ENCODE data around the gene FAIM2.

The FAIM2 gene

DNA sequence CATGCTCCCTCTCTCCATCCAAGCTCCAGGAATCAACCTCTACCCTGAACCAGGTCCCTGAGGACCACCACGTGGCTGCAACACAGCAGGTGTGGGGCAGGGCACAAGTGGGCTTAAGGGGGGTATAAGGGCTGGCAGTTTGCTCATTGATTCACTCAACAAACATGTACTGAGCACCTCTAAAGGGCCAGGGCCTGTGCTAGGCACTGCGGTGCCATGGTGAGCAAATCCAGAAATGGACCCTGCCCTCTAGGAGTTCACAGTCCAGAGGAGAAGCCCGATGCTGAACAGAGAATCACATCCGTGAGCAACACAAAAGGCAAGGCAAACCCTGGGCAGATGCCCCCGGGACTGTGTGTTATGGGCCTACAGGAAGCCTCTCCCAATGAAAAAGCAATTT lies 40.3 kb upstream of the FAIM2 start:
- no peak overlapping the region for H3K4me3 ChIP-seq (ENCODE audit: control insufficient read depth in 1 of 7, extremely low read depth in 1 of 7, insufficient read depth in 4 of 7, low read depth in 2 of 7, low read length in 6 of 7)
- H3K36me3 ChIP-seq (ENCODE audit: control insufficient read depth in 4 of 4, insufficient read depth in 4 of 4, low read length in 3 of 4): no peaks in the 10 kb centered on the region
- H3K9me3 ChIP-seq (ENCODE audit: control extremely low read depth in 1 of 5, control insufficient read depth in 4 of 5, insufficient read depth in 2 of 5, low read depth in 1 of 5, low read length in 4 of 5): no peaks in the 10 kb centered on the region
- WGBS (ENCODE audit: insufficient coverage): 87% methylated on average over 4 of the region's 5 CpGs
- ChIA-PET POLR2A (no interaction called here), CTCF (interaction anchor here (0.7 to 2.5 kb wide), 5 partner anchors 15 to 77 kb away, joined by 3 to 9 read pairs (median 4); no protein-coding TSS in a partner anchor)
- no peak for DNase-seq
- peaks cover 2 to 6% (median 3%) of the 10 kb centered on the region in 4 experiments for H3K4me1 ChIP-seq (ENCODE audit: control extremely low read depth in 1 of 4, control insufficient read depth in 4 of 4, insufficient read depth in 4 of 4, low read length in 3 of 4)
- no peak overlapping the region for H3K27ac ChIP-seq (ENCODE audit: insufficient read depth in 1 of 2, low read depth in 1 of 2, low read length in 2 of 2, poor library complexity in 1 of 2, severe bottlenecking in 2 of 2)
- peaks cover 0 to 49% (median 20%) of the 10 kb centered on the region in 5 experiments for H3K27me3 ChIP-seq (replicated peaks in 2 of 5; ENCODE audit: control insufficient read depth in 4 of 5, insufficient read depth in 5 of 5, low read length in 4 of 5)

DNA sequence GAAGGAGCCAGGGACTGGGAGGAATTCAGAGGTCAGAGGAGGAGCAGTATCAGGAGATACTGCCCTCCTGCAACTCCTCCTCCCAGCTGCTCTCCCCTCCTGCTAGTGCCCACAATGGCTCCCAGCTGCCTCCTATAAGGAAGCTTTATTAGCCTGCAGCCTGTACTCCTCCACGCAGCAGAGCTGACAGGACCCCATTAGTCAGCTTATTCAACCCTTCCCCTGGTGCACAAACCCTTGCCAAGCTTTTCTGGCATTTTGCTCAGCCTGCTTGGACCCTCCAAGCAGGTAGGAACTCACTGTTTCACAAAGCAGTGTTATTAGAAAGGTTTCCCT lies 39.9 kb upstream of the FAIM2 start:
- Histone ChIP-seq H3K27ac (ENCODE audit: insufficient read depth in 1 of 2, low read depth in 1 of 2, low read length in 2 of 2, poor library complexity in 1 of 2, severe bottlenecking in 2 of 2) (no peak overlapping the region), H3K4me3 (ENCODE audit: control insufficient read depth in 1 of 7, extremely low read depth in 1 of 7, insufficient read depth in 4 of 7, low read depth in 2 of 7, low read length in 6 of 7) (no peak overlapping the region), H3K9me3 (ENCODE audit: control extremely low read depth in 1 of 5, control insufficient read depth in 4 of 5, insufficient read depth in 2 of 5, low read depth in 1 of 5, low read length in 4 of 5) (no peaks in the 10 kb centered on the region), H3K4me1 (ENCODE audit: control extremely low read depth in 1 of 4, control insufficient read depth in 4 of 4, insufficient read depth in 4 of 4, low read length in 3 of 4) (peaks cover 2 to 6% (median 3%) of the 10 kb centered on the region in 4 experiments), H3K27me3 (replicated peaks in 2 of 5; ENCODE audit: control insufficient read depth in 4 of 5, insufficient read depth in 5 of 5, low read length in 4 of 5) (peaks cover 0 to 45% (median 17%) of the 10 kb centered on the region in 5 experiments), H3K36me3 (ENCODE audit: control insufficient read depth in 4 of 4, insufficient read depth in 4 of 4, low read length in 3 of 4) (no peaks in the 10 kb centered on the region)
- WGBS (ENCODE audit: insufficient coverage): 100% methylated on average over 1 of the region's 1 CpG
- ChIA-PET CTCF (interaction anchor here (0.7 to 2.5 kb wide), 7 partner anchors 12 to 77 kb away, joined by 3 to 9 read pairs (median 4); no protein-coding TSS in a partner anchor), POLR2A (no interaction called here)
- no peak for DNase-seq

DNA sequence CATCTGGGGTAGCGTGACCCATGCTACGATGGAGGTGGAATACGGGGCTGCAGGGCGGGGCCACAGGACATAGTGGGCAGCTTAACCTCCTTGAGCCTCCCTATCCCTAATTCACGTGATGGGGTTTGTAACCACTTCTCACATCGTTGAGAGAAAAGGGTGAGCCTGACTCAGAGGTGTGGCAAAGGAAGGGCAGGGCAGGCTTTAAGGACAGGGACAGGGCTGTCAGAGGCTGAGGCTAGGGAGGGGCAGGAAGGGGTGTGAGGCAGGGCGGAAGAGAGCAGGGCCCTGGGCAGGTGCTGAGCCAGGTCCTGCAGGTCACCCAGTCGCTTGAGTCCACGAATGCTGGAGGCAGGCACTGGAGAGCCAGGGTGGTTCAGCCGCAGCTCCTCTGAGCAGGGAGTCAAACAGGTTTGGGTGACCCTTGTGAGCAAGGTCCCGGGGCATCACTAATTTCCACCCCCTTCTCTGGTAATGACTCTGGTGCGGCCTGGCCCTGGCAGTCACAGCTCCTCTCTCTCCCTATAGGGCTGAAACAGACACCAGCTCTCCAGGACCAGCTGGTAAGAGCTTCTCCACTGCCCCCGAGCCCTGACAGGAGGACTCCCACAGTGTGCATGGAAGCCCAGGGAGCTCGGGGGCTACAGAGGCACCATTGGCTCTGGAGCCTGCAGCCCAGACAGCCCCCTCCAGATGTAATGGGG lies 39.4 kb upstream of the FAIM2 start:
- 91% methylated on average over 14 of the region's 14 CpGs for WGBS (ENCODE audit: insufficient coverage)
- no peak overlapping the region for H3K27ac ChIP-seq (ENCODE audit: insufficient read depth in 1 of 2, low read depth in 1 of 2, low read length in 2 of 2, poor library complexity in 1 of 2, severe bottlenecking in 2 of 2)

GRCh38 chr12:49942512-49942893 lies 38.8 kb upstream of the FAIM2 start:
- Histone ChIP-seq H3K4me3 (ENCODE audit: control insufficient read depth in 1 of 7, extremely low read depth in 1 of 7, insufficient read depth in 4 of 7, low read depth in 2 of 7, low read length in 6 of 7) (no peak overlapping the region), H3K9me3 (ENCODE audit: control extremely low read depth in 1 of 5, control insufficient read depth in 4 of 5, insufficient read depth in 2 of 5, low read depth in 1 of 5, low read length in 4 of 5) (no peaks in the 10 kb centered on the region), H3K27ac (ENCODE audit: insufficient read depth in 1 of 2, low read depth in 1 of 2, low read length in 2 of 2, poor library complexity in 1 of 2, severe bottlenecking in 2 of 2) (no peak overlapping the region), H3K27me3 (replicated peaks in 2 of 5; ENCODE audit: control insufficient read depth in 4 of 5, insufficient read depth in 5 of 5, low read length in 4 of 5) (peaks cover 0 to 34% (median 13%) of the 10 kb centered on the region in 5 experiments), H3K36me3 (ENCODE audit: control insufficient read depth in 4 of 4, insufficient read depth in 4 of 4, low read length in 3 of 4) (no peaks in the 10 kb centered on the region), H3K4me1 (ENCODE audit: control extremely low read depth in 1 of 4, control insufficient read depth in 4 of 4, insufficient read depth in 4 of 4, low read length in 3 of 4) (peaks cover 2 to 6% (median 3%) of the 10 kb centered on the region in 4 experiments)
- ChIA-PET CTCF (interaction anchor here (0.8 to 2.5 kb wide), 7 partner anchors 10 to 76 kb away, joined by 3 to 9 read pairs (median 4); partner anchors contain the start of gene AQP5), POLR2A (no interaction called here)
- 100% methylated on average over 3 of the region's 3 CpGs for WGBS (ENCODE audit: insufficient coverage)
- DNase-seq: no peak

More for the DNA sequence above, 39.4 kb upstream of the FAIM2 start:
- Histone ChIP-seq H3K4me3 (ENCODE audit: control insufficient read depth in 1 of 7, extremely low read depth in 1 of 7, insufficient read depth in 4 of 7, low read depth in 2 of 7, low read length in 6 of 7) (no peak overlapping the region), H3K4me1 (ENCODE audit: control extremely low read depth in 1 of 4, control insufficient read depth in 4 of 4, insufficient read depth in 4 of 4, low read length in 3 of 4) (peaks cover 2 to 6% (median 3%) of the 10 kb centered on the region in 4 experiments), H3K36me3 (ENCODE audit: control insufficient read depth in 4 of 4, insufficient read depth in 4 of 4, low read length in 3 of 4) (no peaks in the 10 kb centered on the region), H3K9me3 (ENCODE audit: control extremely low read depth in 1 of 5, control insufficient read depth in 4 of 5, insufficient read depth in 2 of 5, low read depth in 1 of 5, low read length in 4 of 5) (no peaks in the 10 kb centered on the region), H3K27me3 (replicated peaks in 2 of 5; ENCODE audit: control insufficient read depth in 4 of 5, insufficient read depth in 5 of 5, low read length in 4 of 5) (peaks cover 0 to 40% (median 16%) of the 10 kb centered on the region in 5 experiments)
- POLR2A ChIA-PET: no interaction called here
- CTCF ChIA-PET: interaction anchor here (0.7 to 2.5 kb wide), 10 partner anchors 11 to 76 kb away, joined by 3 to 9 read pairs (median 4); partner anchors contain the start of gene AQP5
- no peak for DNase-seq

DNA sequence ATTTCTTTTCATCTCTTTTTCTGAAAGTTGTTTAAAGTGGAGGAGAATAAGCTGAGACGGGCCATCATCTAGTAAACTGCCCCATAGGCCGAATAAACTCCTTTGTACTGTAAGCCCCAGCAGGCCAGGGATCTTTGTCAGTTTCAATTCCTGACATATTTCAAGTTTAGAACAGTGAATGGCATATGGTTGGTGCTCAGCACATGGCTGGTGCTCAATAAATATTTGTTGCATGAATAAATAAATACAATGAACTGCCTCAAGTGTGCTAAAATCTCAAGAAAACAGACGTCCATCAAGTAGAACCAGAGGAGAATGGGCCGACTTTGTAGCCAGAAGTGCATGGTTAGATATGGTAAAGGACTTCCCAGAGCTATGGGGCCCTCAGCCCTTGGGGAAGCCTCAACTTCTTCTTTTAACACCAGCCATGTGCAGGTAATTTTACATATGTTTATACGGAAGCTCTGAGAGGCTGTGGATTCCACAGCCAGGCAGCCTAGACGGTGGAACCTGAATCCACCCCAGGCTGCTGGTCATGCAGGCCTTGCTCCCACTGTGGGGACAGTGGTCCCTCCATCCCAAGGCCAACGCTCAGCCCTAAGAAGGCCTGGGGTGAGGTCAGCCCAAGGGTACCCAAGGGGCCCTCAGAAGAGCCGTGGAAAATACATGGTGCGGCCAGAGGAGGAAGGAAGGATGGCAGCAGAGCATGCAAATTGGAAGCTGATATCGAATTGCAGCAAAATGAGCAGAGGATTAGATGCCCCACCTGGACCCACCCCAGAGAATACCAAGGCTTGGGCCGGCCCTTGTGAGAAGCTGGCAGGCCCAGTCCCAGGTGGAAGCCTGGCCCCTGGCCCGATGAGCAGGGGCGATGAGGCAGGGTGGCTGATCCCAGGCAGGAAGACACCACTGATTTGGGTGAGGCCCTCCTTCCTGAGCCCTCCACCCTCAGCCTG lies 38.1 kb upstream of the FAIM2 start:
- H3K36me3 ChIP-seq (ENCODE audit: control insufficient read depth in 4 of 4, insufficient read depth in 4 of 4, low read length in 3 of 4): no peaks in the 10 kb centered on the region
- ChIA-PET CTCF (interaction anchor here (0.8 to 2.5 kb wide), 6 partner anchors 9 to 75 kb away, joined by 3 to 9 read pairs (median 4); partner anchors contain the start of gene AQP5), POLR2A (no interaction called here)
- H3K4me3 ChIP-seq (ENCODE audit: control insufficient read depth in 1 of 7, extremely low read depth in 1 of 7, insufficient read depth in 4 of 7, low read depth in 2 of 7, low read length in 6 of 7): no peak overlapping the region
- H3K9me3 ChIP-seq (ENCODE audit: control extremely low read depth in 1 of 5, control insufficient read depth in 4 of 5, insufficient read depth in 2 of 5, low read depth in 1 of 5, low read length in 4 of 5): no peaks in the 10 kb centered on the region
- no peak overlapping the region for H3K27ac ChIP-seq (ENCODE audit: insufficient read depth in 1 of 2, low read depth in 1 of 2, low read length in 2 of 2, poor library complexity in 1 of 2, severe bottlenecking in 2 of 2)
- H3K4me1 ChIP-seq (ENCODE audit: control extremely low read depth in 1 of 4, control insufficient read depth in 4 of 4, insufficient read depth in 4 of 4, low read length in 3 of 4): peaks cover 2 to 6% (median 3%) of the 10 kb centered on the region in 4 experiments
- H3K27me3 ChIP-seq (replicated peaks in 2 of 5; ENCODE audit: control insufficient read depth in 4 of 5, insufficient read depth in 5 of 5, low read length in 4 of 5): peaks cover 0 to 33% (median 12%) of the 10 kb centered on the region in 5 experiments
- DNase-seq: no peak
- WGBS (ENCODE audit: insufficient coverage): 94% methylated on average over 11 of the region's 13 CpGs

- peaks cover 0 to 15% (median 7%) of the 10 kb centered on the region in 5 experiments for H3K27me3 ChIP-seq (replicated peaks in 2 of 5; ENCODE audit: control insufficient read depth in 4 of 5, insufficient read depth in 5 of 5, low read length in 4 of 5)
- H3K27ac ChIP-seq (ENCODE audit: insufficient read depth in 1 of 2, low read depth in 1 of 2, low read length in 2 of 2, poor library complexity in 1 of 2, severe bottlenecking in 2 of 2): no peak overlapping the region
- H3K4me3 ChIP-seq (ENCODE audit: control insufficient read depth in 1 of 7, extremely low read depth in 1 of 7, insufficient read depth in 4 of 7, low read depth in 2 of 7, low read length in 6 of 7): no peak overlapping the region
- no peaks in the 10 kb centered on the region for H3K36me3 ChIP-seq (ENCODE audit: control insufficient read depth in 4 of 4, insufficient read depth in 4 of 4, low read length in 3 of 4)
- H3K4me1 ChIP-seq (ENCODE audit: control extremely low read depth in 1 of 4, control insufficient read depth in 4 of 4, insufficient read depth in 4 of 4, low read length in 3 of 4): peaks cover 0 to 2% (median 0%) of the 10 kb centered on the region in 4 experiments
- WGBS (ENCODE audit: insufficient coverage): no CpG with 5 or more reads among the region's 1 CpG
- DNase-seq: no peak
- H3K9me3 ChIP-seq (ENCODE audit: control extremely low read depth in 1 of 5, control insufficient read depth in 4 of 5, insufficient read depth in 2 of 5, low read depth in 1 of 5, low read length in 4 of 5): no peaks in the 10 kb centered on the region
- ChIA-PET POLR2A (no interaction called here), CTCF (interaction anchor here (0.8 kb wide), 1 partner anchor 515 kb away, joined by 3 read pairs; no protein-coding TSS in a partner anchor)
Observed at GRCh38 chr12:49939707-49940106, 36.0 kb upstream of the FAIM2 start.

Measured in common myeloid progenitor, CD34-positive (primary cell).